ENCODE measurements around the gene ZNF236. TPM values are rescaled to one million over a fixed set of nuclear protein-coding genes. Genes with fewer than 3 reads are reported as not detected.

Gene ZNF236
- total and polyA plus RNA-seq, 10 of the 15 experiments (the other 5 are each of a cell fraction or from before 2014, with no cell fraction given): 1.0 to 14.4 (median 5.9) TPM

GRCh38 chr18:76982841-76983583 is 160.7 kb downstream of the ZNF236 start (continued):
- TF ChIP-seq PKNOX1 (IDR thresholded peaks at IDR 0.05) (peak; percentile 33; the same call in 1 of the 2 replicates), HCFC1 (IDR thresholded peaks at IDR 0.05; ENCODE audit: low read length) (0 out of 2 replicates have a peak, but pooled peaks have one; percentile 17), YY1 (IDR thresholded peaks at IDR 0.05; ENCODE audit: low read depth, low read length) (peak; percentile 75), E4F1 (IDR thresholded peaks at IDR 0.05; ENCODE audit: borderline replicate concordance, partially characterized antibody) (no peak), ZNF592 (IDR thresholded peaks at IDR 0.05) (no peak), NR2C1 (IDR thresholded peaks at IDR 0.05) (no peak), CTCF (IDR thresholded peaks at IDR 0.05 in 2 of 3, conservative IDR thresholded peaks at IDR 0.05 in 1 of 3; ENCODE audit: control insufficient read depth in 2 of 3, extremely low read depth in 1 of 3, insufficient read depth in 1 of 3, low read depth in 3 of 3, low read length in 3 of 3) (peak; percentile 91 to 93 (median 92)), PML (IDR thresholded peaks at IDR 0.05; ENCODE audit: low read length) (no peak), CREM (IDR thresholded peaks at IDR 0.05; ENCODE audit: low read depth) (peak; percentile 37; the same call in 1 of the 2 replicates), MEF2B (IDR thresholded peaks at IDR 0.05; ENCODE audit: partially characterized antibody, poor library complexity, severe bottlenecking) (peak; percentile 96), RB1 (IDR thresholded peaks at IDR 0.05; ENCODE audit: borderline replicate concordance) (peak; percentile 65; the same call in 1 of the 2 replicates), TBL1XR1 (IDR thresholded peaks at IDR 0.05; ENCODE audit: low read depth, low read length) (peak; percentile 51; the same call in 1 of the 2 replicates), ATF2 (IDR thresholded peaks at IDR 0.05; ENCODE audit: low read length) (no peak), TCF12 (IDR thresholded peaks at IDR 0.05; ENCODE audit: low read depth, low read length) (0 out of 2 replicates have a peak, but pooled peaks have one; percentile 36), IKZF1 (conservative IDR thresholded peaks at IDR 0.05) (peak; percentile 65)
